Stimulated activated CD8-positive, alpha-beta memory T cell treated with anti-CD3 and anti-CD28 coated beads, Interleukin-12 subunit alpha, Interleukin-12 subunit beta, amount 100 ng/mL, for 4 hours (primary cell): ENCODE data around the gene KMT2D.

Source experiments
- DNase-seq: peaks from one replicate; pipeline ENCODE4 v3.0.0-alpha.2; 2020; ENCODE audit warnings: low read depth

Gene KMT2D, protein sequence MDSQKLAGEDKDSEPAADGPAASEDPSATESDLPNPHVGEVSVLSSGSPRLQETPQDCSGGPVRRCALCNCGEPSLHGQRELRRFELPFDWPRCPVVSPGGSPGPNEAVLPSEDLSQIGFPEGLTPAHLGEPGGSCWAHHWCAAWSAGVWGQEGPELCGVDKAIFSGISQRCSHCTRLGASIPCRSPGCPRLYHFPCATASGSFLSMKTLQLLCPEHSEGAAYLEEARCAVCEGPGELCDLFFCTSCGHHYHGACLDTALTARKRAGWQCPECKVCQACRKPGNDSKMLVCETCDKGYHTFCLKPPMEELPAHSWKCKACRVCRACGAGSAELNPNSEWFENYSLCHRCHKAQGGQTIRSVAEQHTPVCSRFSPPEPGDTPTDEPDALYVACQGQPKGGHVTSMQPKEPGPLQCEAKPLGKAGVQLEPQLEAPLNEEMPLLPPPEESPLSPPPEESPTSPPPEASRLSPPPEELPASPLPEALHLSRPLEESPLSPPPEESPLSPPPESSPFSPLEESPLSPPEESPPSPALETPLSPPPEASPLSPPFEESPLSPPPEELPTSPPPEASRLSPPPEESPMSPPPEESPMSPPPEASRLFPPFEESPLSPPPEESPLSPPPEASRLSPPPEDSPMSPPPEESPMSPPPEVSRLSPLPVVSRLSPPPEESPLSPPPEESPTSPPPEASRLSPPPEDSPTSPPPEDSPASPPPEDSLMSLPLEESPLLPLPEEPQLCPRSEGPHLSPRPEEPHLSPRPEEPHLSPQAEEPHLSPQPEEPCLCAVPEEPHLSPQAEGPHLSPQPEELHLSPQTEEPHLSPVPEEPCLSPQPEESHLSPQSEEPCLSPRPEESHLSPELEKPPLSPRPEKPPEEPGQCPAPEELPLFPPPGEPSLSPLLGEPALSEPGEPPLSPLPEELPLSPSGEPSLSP (N-terminal part only)

DNA sequence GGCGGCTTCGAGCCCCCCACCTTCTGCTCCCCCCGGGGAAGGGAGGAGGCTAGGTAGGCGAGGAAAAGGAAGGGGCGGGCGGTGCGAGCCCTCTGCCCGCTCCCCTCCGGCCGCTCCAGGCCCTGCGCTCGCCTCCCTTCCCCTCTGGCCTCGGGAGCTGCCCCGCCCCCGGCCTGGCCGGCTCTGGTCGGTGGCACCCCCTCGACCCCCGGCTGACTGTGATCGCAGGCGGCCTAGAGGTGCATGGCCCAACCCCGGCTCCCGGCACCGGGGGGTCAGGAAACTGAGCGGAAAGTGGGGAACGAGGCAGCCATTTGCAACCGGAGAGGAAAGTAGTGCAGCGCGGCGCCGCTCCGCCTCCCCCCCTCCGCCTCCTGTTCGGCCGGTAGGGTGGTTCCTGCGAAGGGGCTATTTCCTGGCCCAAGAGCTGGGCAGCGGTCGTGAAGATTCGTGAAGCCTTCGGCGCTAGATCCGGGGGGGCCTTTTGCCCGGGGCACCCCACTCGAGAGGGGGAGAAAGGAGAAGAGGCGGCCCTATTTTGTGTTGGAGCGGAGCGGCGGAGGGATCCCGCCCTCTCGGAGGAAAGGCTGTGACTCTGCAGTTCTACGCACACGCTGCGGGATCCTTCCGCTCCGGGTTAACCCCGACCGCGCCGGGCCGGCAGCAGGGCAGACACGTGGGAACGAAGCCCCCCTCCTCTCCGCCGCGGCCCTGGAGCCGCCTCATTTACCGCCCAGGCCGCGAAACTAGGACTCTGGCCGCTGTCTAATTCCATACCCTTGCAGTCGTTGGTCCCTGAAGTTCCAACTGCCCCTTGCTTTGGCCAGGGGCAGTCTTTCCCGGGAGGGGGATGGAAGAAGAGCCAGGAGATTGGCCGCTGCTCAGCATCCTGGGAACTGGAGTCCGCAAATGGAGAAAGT lies at the start of gene KMT2D:
KMT2D (minus strand) TSS at position 558 of the 920 bp plus-strand sequence. CDS start 5,470 bp downstream, outside the sequence.
- DNase-seq: peak; percentile 79

DNA sequence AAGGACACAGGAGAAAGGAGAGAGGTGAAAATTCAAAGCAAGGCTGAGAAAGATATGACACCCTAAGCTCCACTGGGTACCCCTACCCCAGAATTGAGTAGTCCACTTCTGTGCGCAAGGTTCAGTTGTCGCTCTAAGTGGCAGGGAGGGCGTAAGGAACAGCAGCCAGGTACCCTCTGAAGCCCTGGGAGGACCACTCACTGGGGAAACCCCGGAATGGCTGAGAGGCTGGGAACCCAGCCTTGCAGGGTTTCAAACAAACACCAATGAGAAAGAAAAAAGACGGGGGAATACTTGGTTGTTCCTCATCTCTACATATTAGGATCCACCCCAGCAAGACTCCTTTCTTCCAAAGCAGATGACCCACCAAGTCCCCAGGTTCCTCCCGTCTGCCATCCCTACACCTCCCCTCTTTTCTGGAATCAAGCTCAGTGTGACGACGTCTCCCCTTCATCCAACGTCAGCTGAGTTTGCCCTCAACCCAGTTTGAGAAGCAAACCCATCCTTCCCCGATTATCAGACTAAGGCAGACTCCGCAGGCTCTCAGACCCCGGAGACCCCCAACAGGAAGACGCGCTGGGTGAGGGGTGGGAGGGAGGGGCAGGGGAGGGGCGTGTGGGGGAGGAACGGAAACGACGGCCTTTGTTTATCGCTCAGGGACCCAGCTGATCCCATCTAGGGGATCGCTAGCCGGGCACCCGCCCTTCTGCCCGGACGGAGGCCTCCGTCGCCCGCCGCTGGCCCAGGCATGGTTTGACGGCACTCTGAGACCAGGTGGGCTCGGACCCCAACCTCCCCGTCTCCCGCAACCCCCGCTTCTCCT lies 49.3 kb upstream of the KMT2D start:
- no peak for DNase-seq

DNA sequence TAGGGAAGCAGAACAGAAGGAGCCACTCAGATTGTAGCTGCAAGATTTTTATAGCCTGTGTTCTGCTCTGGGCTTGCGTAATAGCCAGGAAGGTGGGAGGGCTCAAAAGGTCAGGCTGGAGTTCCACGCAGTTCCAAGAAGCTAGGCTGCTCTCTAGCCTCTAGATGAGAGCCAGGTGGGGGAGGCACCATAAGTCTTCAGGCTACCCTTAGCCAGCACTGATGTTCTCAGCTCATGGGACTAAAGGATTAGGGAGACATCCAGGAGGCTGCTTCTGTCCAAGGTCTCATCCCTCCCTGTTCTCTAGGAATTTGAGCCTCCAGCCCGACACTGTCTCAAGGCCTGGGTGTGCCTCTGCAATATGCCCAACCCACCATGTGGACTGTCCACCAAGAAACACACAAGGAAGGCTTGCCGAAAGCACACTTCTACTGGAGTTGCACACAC lies 48.4 kb upstream of the KMT2D start:
- DNase-seq: no peak

DNA sequence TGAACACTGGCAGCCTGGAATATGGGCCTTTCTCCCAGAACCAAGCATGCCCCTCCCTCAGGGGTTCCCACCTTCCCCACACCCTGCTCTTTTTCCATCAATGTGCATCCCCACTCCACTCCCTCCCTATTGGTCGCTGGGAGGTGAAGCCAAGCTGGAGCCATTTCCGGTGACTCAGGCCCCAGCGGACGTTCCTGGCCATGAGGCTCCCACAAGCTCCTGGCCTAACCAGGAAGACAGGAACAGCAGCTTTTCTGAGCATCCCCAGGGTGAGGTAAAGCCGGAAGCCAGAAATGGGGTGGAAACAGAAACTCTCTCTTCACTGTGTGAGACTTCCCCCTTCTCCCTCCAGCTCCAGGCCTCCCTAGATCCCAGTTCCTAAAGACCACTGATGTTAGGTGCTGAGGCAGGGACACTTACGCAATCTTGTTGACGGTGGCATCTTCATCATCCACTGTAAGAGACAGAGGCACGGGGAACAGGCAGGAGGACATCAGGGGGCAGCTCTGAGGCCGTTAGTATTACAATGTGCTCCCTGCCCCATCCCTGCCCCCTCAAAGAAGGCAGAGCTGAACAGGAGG lies 45.0 kb upstream of the KMT2D start:
- no peak for DNase-seq

DNA sequence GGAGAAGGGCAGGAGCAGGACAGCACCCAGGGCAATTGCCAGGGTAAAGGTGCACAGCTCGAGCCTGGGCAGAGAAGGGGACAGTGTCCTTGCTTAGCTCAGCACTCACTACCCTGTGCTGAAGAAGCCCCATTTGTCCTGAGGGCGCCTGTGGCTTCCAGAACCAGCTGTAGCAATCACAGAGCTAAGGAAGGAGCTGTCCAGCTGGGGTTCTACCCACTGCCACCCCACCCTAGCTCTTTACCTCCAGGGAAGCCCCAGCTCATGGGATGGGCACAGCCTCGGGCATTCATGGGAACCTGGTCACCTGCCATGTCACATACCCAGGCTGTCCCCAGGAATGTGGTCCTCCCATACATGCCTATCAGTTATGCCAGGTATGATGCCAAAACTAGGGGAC lies 44.2 kb upstream of the KMT2D start:
- no peak for DNase-seq

DNA sequence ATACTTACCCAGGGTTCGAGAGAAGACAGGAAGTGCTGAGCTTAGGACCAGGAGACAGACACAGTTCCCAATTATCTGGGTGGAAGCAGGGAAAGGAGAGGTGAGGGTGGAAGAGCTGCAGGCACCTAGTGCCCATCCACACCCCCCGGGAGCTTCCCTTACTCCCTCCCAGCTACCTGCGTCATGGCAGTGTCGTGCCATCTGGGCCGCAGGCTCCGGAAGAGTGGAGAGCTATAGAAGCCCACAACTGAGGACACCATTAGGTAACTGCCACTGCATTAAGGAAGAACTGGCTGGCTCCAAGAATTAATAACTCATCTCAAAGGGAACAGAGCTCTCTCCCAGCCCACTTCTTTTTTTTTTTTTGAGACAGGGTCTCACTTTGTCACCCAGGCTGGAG lies 39.8 kb upstream of the KMT2D start:
- no peak for DNase-seq

DNA sequence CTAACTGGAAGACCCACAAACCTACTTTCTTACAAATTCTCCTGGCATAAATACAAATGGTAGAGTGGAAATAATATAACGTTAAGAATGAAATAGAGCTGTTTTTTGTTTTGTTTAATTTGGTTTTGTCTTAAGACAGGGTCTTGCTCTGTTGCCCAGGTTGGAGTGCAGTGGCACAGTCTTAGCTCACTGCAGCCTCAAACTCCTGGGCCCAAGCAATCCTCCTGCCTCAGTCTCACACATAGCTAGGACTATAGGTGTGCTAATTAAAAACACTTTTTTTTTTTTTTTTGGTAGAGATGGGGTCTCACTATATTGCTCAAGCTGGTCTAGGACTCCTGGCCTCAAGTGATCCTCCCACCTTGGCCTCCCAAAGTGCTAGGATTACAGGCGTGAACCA lies 38.1 kb upstream of the KMT2D start:
- no peak for DNase-seq

DNA sequence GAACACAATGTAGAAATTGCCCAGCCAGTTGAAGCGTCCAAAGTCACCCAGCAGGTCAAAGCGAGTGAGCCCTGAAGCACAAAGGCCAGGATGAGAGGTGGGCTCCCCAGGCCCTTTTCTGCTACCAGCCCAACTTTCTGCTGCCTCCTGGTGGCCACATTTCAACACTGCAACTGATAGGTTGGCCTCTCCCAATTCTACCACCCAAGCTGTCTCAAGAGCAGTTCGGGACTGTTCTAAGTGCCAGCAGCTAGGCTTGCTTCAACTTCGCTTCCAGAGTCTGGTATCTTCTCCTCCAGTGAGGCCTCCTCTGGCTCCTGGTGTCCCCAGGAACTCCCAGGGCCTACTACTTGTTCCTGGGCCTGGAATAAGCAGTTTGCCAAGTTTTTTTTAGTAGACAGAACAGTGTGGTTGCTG lies 37.4 kb upstream of the KMT2D start:
- peak; percentile 21 for DNase-seq

DNA sequence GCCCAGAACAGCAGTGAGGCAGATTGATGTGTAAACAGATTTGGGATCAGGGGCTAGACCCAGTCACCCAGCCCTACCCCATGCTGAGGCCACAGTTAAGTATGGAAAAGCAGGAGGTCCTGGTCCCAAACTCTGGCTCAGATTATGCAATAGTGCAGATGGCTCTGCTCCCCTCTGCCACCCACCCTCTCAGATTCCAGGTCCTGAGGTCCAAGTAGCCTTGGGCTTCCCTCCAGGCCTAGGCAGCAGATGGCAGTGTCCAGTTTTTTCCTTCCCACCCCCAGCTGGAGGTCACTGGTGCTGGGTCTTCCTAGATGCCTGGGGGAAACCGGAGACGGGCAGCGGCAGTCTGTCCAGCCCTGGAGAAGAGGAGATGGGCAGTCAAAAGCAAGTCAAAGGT lies 36.8 kb upstream of the KMT2D start:
- no peak for DNase-seq

- no peak for DNase-seq
Observed at GRCh38 chr12:49094975-49095365, 34.4 kb upstream of the KMT2D start.

DNA sequence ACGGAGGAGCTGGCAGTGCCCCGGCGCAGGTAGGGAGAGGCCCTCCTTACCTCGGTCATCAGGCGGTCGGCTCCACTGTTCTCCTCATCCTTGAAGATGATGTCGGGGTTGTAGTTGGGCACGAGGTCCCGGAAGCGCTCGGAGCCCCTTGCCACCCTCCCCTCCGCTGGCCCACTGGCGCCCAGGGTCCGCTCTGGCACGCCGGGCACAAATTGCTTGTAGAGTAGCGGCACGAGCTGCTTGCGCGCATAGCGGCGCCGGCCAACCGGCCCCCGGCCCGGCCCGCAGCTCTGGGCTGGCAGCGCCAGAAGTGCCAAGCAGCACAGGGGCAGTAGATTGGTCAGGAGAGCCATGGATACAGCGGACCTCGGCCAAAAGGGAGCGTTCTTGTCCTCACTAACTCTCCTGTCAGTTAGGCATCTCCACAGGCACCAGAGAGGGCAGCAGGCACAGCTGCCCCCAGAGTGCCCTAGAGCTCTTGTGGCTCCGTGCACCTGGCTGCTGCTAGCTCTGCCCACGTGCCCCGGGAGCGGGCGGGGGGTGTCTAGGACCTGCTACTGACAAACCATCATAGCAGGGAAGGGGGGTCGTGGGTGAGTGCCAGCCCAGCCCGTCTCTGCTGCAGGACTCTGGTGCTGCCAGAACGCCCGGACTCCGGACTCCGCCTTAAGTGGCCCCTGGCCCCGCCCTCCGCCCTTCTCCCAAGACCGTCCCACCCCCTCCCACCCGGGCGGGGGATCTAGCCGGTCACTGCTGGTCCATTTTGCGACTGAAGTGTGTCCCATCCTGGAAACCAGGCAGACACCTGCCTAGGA lies 33.8 kb upstream of the KMT2D start, which contains the start of gene DHH:
DHH (minus strand) TSS at position 642 of the 815 bp plus-strand sequence; CDS start at position 353, 289 bp downstream.
- DNase-seq: no peak

DNA sequence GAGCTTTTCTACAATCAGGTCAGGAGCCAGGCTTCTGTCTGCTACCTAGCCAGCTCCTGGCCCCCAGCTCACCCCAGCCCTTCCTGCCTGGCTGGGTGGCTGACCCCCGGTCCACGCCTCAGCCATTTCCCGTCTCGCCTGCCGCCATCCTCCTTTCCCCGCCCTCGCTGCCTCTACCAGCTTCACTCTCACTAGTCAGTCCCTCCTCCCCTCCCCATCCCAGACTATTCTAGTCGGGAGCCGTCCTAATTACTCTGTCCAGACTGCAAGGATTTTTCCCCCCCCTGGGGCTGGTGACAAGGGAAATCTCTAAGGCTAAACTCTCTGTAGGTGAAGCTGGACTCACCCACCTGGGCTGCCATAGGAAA lies 33.2 kb upstream of the KMT2D start:
- DNase-seq: no peak

DNA sequence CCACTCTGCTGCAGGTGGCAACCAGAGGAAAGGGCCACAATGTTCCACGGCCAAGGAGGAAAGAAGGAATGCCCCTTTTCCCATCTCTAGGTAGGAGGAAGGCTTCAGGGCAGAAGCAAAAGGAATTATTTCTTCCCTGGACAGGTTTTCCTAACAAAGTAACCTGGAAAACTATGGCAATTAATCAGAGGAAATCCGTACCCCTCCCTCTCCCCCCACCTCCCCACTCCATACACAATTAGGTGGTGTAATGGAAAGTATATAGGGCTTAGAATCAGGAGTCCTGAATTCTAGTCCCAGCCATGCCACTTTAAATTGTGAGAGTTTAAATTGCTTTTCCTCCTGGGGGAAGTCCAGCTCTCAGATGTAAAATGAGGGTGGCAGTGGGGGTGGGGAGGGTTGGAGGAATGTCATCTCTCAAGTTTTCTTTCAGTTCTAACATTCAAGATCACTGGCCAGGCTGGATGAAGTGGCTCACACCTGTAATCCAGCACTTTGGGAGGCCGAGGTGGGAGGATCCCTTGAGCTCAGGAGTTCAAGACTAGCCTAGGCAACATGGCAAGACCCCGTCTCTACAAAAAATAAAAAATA lies 32.3 kb upstream of the KMT2D start:
- no peak for DNase-seq

GRCh38 chr12:49092086-49092815 lies 31.7 kb upstream of the KMT2D start:
- peak; percentile 33 for DNase-seq

DNA sequence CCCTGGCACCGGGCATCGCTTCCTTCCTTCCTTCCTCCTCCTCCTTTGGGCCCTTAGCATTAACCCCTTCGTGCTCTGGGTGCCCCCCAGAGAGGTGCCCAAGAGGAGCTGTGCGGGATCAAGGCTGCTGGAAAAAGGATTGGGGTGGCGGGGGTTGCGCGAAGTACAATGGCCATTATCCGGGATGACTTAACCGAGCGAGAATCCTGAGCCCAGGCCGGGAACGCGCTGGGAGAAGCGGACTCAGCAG lies 31.2 kb upstream of the KMT2D start:
- DNase-seq: no peak

DNA sequence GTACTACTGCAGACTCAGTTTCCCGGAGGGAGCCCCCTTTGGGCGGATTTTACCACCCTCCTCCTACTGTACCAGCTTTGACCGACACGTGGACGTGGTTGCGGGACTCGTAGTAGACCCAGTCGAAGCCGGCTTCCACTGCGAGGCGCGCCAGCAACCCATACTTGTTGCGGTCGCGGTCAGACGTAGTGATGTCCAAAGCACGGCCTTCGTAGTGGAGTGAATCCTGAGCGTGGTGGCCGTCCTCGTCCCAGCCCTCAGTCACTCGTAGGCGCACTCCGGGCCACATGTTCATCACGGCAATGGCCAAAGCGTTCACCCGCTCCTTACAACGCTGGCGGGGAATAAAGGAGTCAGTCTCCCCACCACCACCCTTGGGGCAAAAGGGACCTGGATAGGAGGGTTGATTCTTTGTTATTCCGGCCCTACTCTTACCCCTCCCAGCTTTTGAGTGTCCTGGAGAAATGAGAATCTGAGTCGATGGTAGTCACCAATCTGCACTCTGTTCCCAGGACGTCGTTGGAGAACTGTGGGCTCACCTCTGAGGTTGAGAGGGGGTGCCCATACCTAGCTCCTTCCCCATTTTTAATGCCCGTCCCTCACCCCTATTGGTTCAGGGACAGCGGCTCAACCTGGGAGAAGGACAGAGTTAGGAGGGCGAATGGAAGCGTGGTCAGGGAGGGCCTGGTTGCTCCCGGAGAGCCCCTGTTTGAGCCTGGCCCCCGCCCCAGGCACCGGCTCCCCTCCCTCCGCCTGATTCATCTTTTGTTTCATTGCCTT lies 30.7 kb upstream of the KMT2D start:
- DNase-seq: no peak

GRCh38 chr12:49089821-49090773 lies 29.5 kb upstream of the KMT2D start:
- DNase-seq: peak; percentile 19
